KMS-11 (cell line): ENCODE measurements around the gene TAS2R5.
"Not testable (repeated sequence)": the region's sequence is repeated elsewhere in the genome, so short reads cannot be mapped to it uniquely, and the experiment has no call there.

Experiments
- H2AFZ ChIP-seq: fragments of 200-600 bp; sonication (generic); 2 replicates; pipeline ENCODE4 v1.6.1; 2016; ENCODE audit warnings: antibody characterized with exemption, mixed run types, low read depth
- H3K27ac ChIP-seq: fragments of 200-600 bp; sonication (generic); 2 replicates; pipeline ENCODE4 v1.6.1; 2016; ENCODE audit warnings: mild to moderate bottlenecking, mixed run types
- H3K27me3 ChIP-seq: fragments of 200-600 bp; sonication (generic); 2 replicates; pipeline ENCODE4 v1.6.1; 2017; ENCODE audit warnings: mild to moderate bottlenecking, low read depth, mixed run types, moderate library complexity; ENCODE audit not compliant: insufficient read depth
- H3K36me3 ChIP-seq: fragments of 200-600 bp; sonication (generic); 2 replicates; pipeline ENCODE4 v1.6.1; 2017; ENCODE audit warnings: mild to moderate bottlenecking, mixed run types; ENCODE audit not compliant: insufficient read depth
- H3K4me1 ChIP-seq: fragments of 200-600 bp; sonication (generic); 2 replicates; pipeline ENCODE4 v1.6.1; 2016; ENCODE audit warnings: mild to moderate bottlenecking, low read depth, mixed run types; ENCODE audit not compliant: poor library complexity, severe bottlenecking
- H3K4me2 ChIP-seq: fragments of 200-600 bp; sonication (generic); 2 replicates; pipeline ENCODE4 v1.7.0; 2016; ENCODE audit warnings: mild to moderate bottlenecking, mixed run types
- H3K4me3 ChIP-seq: fragments of 200-600 bp; sonication (generic); IDR thresholded peaks from 2 replicates; pipeline ENCODE4 v1.6.1; 2017; ENCODE audit warnings: low read depth, low read length, mixed read lengths; ENCODE audit not compliant: insufficient read depth
- H3K79me2 ChIP-seq: fragments of 200-600 bp; sonication (generic); 2 replicates; pipeline ENCODE4 v1.6.1; 2016; ENCODE audit warnings: low read depth, mixed run types; ENCODE audit not compliant: insufficient read depth
- H3K9ac ChIP-seq: fragments of 200-600 bp; sonication (generic); 2 replicates; pipeline ENCODE4 v1.6.1; 2016; ENCODE audit warnings: mild to moderate bottlenecking, mixed run types
- H4K20me1 ChIP-seq: fragments of 200-600 bp; sonication (generic); 2 replicates; pipeline ENCODE4 v1.6.1; 2016; ENCODE audit warnings: mild to moderate bottlenecking, mixed run types; ENCODE audit not compliant: insufficient read depth
- CTCF ChIP-seq: fragments of 200-600 bp; sonication (generic); conservative IDR thresholded peaks from 2 replicates; pipeline ENCODE4 v1.6.1; 2017; ENCODE audit warnings: low read depth, mild to moderate bottlenecking, antibody characterized with exemption, low read length, moderate library complexity, mixed read lengths

Gene TAS2R5

DNA sequence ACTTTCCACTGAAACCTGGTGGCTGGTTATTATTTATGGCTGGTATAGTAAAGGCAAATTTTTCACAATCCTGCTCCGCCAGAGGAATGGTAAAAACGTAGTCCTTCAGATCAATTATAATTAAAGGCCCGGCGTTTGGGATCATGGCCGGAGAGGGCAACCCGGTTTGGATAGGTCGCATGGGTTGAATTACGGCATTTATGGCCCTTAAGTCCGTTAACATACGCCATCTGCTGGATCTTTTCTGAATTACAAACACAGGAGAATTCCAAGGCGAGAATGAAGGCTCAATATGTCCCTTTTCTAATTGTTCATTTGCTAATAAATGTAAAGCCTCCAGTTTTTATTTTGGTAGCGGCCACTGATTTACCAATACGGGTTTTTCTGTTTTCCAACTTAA is 37.4 kb upstream of the TAS2R5 start:
- no peak overlapping the region for H3K9ac ChIP-seq
- no peak overlapping the region for H3K27ac ChIP-seq
- no peaks in the 10 kb centered on the region for H3K4me1 ChIP-seq
- TF ChIP-seq CTCF: peak; percentile 80
- no peaks in the 10 kb centered on the region for H4K20me1 ChIP-seq
- no peak overlapping the region for H2AFZ ChIP-seq
- no peaks in the 10 kb centered on the region for H3K79me2 ChIP-seq
- no peak overlapping the region for H3K4me2 ChIP-seq
- no peaks in the 10 kb centered on the region for H3K27me3 ChIP-seq
- peaks cover 35% of the 10 kb centered on the region for H3K36me3 ChIP-seq
- no peak overlapping the region for H3K4me3 ChIP-seq

- no peak overlapping the region for H2AFZ ChIP-seq
- no peaks in the 10 kb centered on the region for H3K4me1 ChIP-seq
- no peaks in the 10 kb centered on the region for H4K20me1 ChIP-seq
- no peak overlapping the region for H3K4me2 ChIP-seq
- H3K79me2 ChIP-seq: no peaks in the 10 kb centered on the region
- peaks cover 21% of the 10 kb centered on the region for H3K36me3 ChIP-seq
- TF ChIP-seq CTCF: peak; percentile 82
- no peak overlapping the region for H3K27ac ChIP-seq
- no peak overlapping the region for H3K4me3 ChIP-seq
- no peaks in the 10 kb centered on the region for H3K27me3 ChIP-seq
- no peak overlapping the region for H3K9ac ChIP-seq
These were observed 35.1 kb upstream of the TAS2R5 start for GRCh38 chr7:141754939-141755338.

DNA sequence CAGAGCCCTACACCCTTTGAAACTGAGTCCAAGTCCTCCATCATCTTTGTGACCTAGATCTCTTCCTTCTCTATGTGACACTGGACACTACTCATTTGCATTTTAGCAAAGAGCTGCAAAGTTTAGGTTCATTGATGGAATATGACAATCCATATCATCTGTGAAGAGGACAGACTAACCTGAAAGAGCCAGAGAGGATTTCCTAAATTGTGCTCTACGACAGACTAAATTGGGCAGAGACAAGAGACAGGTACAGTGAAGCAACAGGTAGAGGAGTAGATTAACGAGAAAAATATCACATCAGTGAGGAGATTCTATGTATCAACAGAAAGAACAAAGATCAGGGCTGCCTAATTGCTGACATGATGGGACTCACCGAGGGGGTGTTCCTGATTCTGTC is 26.2 kb upstream of the TAS2R5 start, which contains the start of gene TAS2R3:
TSS of gene TAS2R3 (plus strand) at position 301 of the 400 bp plus-strand sequence. CDS start at position 363, 62 bp downstream.
- no peak for TF ChIP-seq CTCF
- no peaks in the 10 kb centered on the region for H3K79me2 ChIP-seq
- no peak within 1 kb of the TSS for H2AFZ ChIP-seq
- no peak within 1 kb of the TSS for H3K4me3 ChIP-seq
- no peaks in the 10 kb centered on the region for H3K27me3 ChIP-seq
- no peak within 1 kb of the TSS for H3K9ac ChIP-seq
- no peaks in the 10 kb centered on the region for H3K4me1 ChIP-seq
- H3K27ac ChIP-seq: no peak within 1 kb of the TSS
- H4K20me1 ChIP-seq: no peaks in the 10 kb centered on the region
- H3K36me3 ChIP-seq: peaks cover 3% of the 10 kb centered on the region; the same call in 1 of the 2 replicates
- H3K4me2 ChIP-seq: no peak within 1 kb of the TSS

DNA sequence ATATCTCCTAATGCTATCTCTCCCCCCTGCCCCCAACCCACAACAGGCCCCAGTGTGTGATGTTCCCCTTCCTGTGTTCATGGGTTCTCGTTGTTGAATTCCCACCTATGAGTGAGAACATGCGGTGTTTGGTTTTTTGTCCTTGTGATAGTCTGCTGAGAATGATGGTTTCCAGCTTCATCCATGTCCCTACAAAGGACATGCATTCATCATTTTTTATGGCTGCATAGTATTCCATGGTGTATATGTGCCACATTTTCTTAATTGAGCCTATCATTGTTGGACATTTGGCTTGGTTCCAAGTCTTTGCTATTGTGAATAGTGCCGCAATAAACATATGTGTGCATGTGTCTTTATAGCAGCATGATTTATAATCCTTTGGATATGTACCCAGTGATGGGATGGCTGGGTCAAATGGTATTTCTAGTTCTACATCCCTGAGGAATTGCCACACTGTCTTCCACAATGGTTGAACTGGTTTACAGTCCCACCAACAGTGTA is 19.9 kb upstream of the TAS2R5 start:
- not testable (repeated sequence) for H3K4me3 ChIP-seq, H4K20me1 ChIP-seq, H3K4me1 ChIP-seq, H2AFZ ChIP-seq, H3K9ac ChIP-seq, H3K27me3 ChIP-seq, H3K79me2 ChIP-seq, H3K4me2 ChIP-seq, H3K27ac ChIP-seq, H3K36me3 ChIP-seq

- no peak within 1 kb of the TSS for H3K4me3 ChIP-seq
- H3K27ac ChIP-seq: no peak within 1 kb of the TSS
- TF ChIP-seq CTCF: no peak
- H3K4me1 ChIP-seq: no peaks in the 10 kb centered on the region
- no peaks in the 10 kb centered on the region for H3K79me2 ChIP-seq
- H3K36me3 ChIP-seq: no peaks in the 10 kb centered on the region
- H2AFZ ChIP-seq: no peak within 1 kb of the TSS
- H3K27me3 ChIP-seq: no peaks in the 10 kb centered on the region
- no peak within 1 kb of the TSS for H3K9ac ChIP-seq
- no peak within 1 kb of the TSS for H3K4me2 ChIP-seq
- H4K20me1 ChIP-seq: no peaks in the 10 kb centered on the region
These were observed 13.6 kb upstream of the TAS2R5 start, which contains the start of gene TAS2R4 for GRCh38 chr7:141776374-141776773. Gene TAS2R4, plus strand, starts transcription at chr7:141776674. Its CDS starts 1,815 bp downstream, at chr7:141778489.
